Measurements from ENCODE around the gene KLHL29.

KLHL29 gene

DNA sequence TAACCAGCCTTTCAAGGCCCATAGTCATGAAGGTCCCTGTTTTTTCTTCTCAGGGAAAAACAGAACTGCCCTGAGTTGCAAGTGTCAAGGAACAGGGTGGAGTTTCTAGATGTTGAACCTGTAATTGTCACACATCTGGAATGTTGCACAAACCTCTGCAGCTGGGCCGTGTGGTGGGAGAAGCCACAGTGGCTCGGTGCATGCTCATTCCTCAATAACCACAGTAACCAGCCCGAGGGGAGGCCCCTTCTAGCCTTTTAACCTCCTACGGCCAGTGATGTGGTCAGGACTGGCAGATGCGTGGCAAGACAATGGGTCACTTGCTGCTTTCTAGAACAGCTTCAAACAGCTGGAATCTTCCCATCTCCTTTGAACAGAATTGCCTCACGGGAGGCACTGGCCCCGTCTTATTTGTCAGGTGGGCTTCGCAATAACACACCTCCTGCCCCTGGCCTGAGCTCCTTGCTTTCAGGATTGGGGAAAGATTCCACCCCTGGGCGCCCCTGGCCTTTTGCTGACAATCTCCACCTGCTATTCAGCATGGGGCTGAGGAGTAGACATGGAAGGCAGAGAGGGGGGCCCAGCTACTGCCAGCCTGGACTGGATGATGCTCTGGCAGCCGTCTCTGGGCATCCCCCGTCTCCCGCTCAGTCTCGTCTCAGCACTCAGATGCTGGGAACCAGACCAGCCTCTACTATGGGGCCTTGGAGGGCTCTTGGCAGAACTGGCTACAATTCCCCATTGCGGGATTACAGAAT lies 102.9 kb downstream of the KLHL29 start:
- TF ChIP-seq, protein P1, sequence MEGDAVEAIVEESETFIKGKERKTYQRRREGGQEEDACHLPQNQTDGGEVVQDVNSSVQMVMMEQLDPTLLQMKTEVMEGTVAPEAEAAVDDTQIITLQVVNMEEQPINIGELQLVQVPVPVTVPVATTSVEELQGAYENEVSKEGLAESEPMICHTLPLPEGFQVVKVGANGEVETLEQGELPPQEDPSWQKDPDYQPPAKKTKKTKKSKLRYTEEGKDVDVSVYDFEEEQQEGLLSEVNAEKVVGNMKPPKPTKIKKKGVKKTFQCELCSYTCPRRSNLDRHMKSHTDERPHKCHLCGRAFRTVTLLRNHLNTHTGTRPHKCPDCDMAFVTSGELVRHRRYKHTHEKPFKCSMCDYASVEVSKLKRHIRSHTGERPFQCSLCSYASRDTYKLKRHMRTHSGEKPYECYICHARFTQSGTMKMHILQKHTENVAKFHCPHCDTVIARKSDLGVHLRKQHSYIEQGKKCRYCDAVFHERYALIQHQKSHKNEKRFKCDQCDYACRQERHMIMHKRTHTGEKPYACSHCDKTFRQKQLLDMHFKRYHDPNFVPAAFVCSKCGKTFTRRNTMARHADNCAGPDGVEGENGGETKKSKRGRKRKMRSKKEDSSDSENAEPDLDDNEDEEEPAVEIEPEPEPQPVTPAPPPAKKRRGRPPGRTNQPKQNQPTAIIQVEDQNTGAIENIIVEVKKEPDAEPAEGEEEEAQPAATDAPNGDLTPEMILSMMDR (IDR thresholded peaks at IDR 0.05), result no peak

DNA sequence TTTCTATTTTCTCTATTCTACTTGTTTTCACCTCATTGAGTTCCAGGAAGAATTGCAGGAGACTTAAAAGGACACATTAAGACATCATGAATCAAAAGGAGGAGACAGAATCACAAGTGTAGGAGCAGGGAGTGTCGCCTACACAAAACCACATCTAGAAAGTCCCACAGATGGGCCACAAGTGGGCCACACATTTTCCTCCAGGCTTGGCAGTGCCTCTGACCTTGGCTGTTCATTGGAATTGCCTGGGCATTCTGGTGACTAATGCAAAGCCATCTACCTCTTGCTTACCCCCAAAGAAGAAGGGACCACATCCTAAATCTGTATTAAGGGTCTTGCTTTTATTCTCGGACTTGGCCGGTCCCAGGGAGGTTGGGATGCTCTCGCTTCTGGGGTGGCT lies 103.6 kb downstream of the KLHL29 start:
- TF ChIP-seq, protein P1 (IDR thresholded peaks at IDR 0.05), result no peak

DNA sequence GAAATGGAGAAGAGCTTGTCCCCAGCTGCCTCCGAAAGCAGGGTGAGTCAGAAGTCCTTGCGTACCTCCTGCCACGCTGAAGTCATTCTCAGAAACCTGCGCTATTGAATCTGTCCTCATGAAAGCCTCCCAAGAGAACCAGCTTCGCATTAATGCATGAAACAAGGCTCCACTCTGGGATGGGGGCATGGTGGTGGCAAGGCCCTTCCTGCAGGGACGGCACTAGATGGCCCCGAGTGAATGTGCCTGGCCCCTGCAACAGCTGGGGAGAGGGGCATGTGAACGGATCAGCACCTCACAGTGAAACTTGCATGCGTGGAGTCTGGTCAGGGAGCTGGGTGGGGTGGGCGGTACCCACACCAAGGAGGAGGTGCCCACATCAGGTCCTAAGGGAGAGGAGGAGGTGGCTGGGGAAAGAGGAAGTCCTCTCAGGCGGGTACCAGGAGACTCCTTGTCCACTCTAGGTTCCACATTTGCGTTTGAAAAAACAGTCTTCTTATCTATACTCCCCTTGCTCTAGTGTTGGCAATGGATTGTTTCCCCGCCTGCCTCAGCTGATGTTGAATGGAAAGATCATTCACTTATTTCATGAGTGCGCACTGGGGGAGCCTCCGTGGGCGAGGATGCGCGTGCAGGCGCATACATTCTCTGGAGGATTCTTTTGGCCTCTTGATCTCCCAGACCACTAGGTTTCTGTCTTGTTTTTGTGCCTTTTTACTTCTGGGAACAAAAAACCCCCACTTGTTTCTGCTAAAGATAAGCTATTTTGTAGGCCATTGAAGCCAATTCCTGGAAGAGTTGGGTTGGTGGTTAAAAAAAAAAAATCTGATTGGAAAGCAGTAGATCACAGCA lies 104.7 kb downstream of the KLHL29 start:
- TF ChIP-seq, protein P1 (IDR thresholded peaks at IDR 0.05), result no peak

DNA sequence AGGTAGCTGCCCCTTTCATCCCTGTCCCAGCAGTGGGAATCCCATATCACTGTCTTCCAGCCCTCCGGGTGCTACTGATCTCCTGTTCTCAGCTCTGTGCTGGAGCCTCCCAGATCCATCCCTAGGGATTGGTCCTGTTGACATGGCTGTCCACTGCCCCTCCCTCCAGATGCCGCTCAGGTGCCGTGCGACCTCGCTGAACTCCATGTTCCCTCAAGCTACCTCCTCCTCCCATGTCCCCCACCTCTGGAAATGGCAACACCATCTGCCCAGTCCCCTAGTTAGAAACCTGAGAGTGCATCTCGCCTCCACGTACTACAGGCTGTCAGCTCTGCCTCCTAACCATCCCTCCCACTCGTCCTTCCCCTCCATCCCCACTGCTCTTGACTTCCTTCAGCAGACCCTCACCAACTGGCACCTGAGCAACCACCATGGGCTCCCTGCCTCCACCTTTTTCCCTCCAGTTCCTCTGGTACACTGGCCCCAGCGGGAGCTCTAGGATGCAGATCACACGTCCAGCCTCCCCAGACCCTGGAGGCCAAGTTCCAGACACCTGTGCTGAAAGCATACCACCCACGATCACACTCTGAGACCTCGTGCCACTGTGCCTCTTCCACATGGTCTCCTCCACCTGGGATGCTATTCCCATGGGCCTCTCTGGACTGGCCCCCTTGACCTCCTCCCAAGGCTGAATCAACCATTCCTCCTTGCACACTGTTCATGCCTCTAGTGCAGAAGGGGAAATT lies 106.8 kb downstream of the KLHL29 start:
- TF ChIP-seq, protein P1 (IDR thresholded peaks at IDR 0.05), result no peak

DNA sequence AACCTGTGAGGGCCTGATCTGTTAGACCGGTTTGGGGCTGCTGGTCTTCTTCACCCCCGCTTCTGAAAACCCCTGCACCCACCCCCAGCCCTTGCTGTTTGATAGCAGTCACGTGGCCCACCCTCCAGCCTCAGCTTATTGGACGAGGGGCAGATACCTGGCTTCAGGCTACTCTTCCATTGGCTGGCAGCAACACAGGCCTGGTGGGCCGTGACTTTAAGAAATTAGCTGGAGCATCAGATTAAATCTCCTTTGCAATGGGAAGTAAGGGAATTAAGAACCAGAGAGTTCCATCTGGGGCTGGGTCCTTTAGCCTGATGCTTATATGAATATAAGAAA lies 107.3 kb downstream of the KLHL29 start:
- TF ChIP-seq, protein P1 (IDR thresholded peaks at IDR 0.05), result no peak

DNA sequence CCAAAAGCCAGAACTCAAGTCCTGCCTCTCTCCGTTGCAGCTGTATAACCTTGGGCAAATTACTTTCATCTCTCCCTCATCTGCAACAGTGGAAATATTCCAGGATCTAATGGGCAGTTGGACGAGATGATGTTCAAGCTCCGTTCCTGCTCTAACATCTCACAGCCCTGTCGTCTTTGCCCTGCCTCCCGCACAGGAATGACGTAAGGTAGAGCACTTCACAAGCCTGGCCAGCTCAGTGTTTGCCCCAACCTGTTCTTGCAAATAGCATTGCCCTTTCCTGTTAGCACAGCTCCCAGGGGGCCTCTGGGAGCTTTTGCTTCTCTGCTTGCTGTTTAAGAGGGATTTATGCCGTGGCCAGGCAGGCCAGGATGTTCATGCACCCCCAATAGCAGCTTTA lies 107.9 kb downstream of the KLHL29 start:
- TF ChIP-seq, protein P1 (IDR thresholded peaks at IDR 0.05), result no peak

DNA sequence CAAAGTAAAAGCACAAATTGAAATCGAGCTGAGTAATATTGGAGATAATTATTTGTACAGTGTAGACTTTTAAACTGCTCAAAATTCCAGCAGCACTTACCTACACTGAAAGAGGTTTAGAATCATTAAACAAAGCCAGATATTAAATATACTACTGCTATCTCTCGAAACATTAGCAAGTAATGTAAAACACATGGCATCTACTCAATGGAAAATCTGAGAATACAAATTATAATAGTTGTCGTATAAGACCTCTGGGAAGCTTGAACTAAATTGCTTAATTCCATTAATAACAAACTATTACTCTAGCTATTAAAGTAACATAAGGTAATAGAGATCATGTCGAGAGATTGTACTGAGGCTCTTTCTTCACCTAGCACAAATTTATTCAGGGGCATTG lies 108.9 kb downstream of the KLHL29 start:
- TF ChIP-seq, protein P1 (IDR thresholded peaks at IDR 0.05), result no peak

Measured in LNCAP (cell line).